Left lung (tissue), 10 donors: Measurements from ENCODE around the gene CCND2. TPM values are rescaled to one million over a fixed set of nuclear protein-coding genes. Genes with fewer than 3 reads are reported as not detected.

Experiments used
- ATAC-seq: fragments of 200-7000 bp; cut with Tn5 transposase; one replicate; pipeline ENCODE4 v1.9.1; 2020; ENCODE audit warnings: moderate library complexity
- DNase-seq, 4 donors: peaks; one replicate each; pipeline ENCODE4 v3.0.0-alpha.2; 2013 to 2020
- H3K27ac ChIP-seq, 2 donors: fragments of 200-600 bp; sonication (generic) in 1 of 2; one replicate each; pipeline versions ENCODE4 v1.5.0 to v1.8.0; 2020 to 2021
- H3K27me3 ChIP-seq, 2 donors: fragments of 200-600 bp; sonication (generic) in 1 of 2; one replicate each; pipeline versions ENCODE4 v1.5.0 to v1.8.0; 2020 to 2021
- H3K36me3 ChIP-seq, 2 donors: fragments of 200-600 bp; sonication (generic) in 1 of 2; one replicate each; pipeline versions ENCODE4 v1.5.0 to v1.8.0; 2020 to 2021
- H3K4me1 ChIP-seq, 2 donors: fragments of 200-600 bp; one replicate each; pipeline ENCODE4 v1.8.0; 2021
- H3K4me3 ChIP-seq, 2 donors: fragments of 200-600 bp; sonication (generic) in 1 of 2; one replicate each; pipeline versions ENCODE4 v1.5.0 to v1.8.0; 2020 to 2021; ENCODE audit warnings: mild to moderate bottlenecking in 1 of 2
- H3K9me3 ChIP-seq, 2 donors: fragments of 200-600 bp; sonication (generic) in 1 of 2; one replicate each; pipeline versions ENCODE4 v1.5.0 to v1.8.0; 2020 to 2021
- CTCF ChIP-seq, 2 donors: fragments of 200-600 bp; sonication (generic) in 1 of 2; IDR thresholded peaks; one replicate each; pipeline versions ENCODE4 v1.5.0 to v1.8.0; 2021; ENCODE audit warnings: antibody characterized with exemption in 2 of 2
- intact Hi-C, 2 donors: fragments of 100-400 bp; cut with DNase I; formaldehyde crosslinking; loops; one replicate each; pipeline versions ENCODE4 v1.11.2 to v1.14.2; 2022
- polyA plus RNA-seq, 6 donors: library from polyadenylated mRNA; unstranded; fragments of 120-200 nt; gene quantifications; one replicate each; pipeline ENCODE4 v1.2.1, GENCODE V29; 2013; ENCODE audit not compliant: insufficient read length in 6 of 6
- total RNA-seq, 2 donors: library from RNA; stranded (reverse); fragmentation: NEBNext Ultra II Directional; extraction: Animal tissue kit (Norgen Biotek cat#: 25700); gene quantifications; one replicate each; pipeline ENCODE4 v1.2.1, GENCODE V29; 2021
- donor health status: DM: no; HTN: yes; CAD: no.
- donor health status: DM: no; HTN: no; CAD: no.

Gene CCND2
- total and polyA plus RNA-seq, 8 donors = 45.6 to 203 (median 58.9) TPM

- Histone ChIP-seq H3K36me3 (peaks cover 0 to 94% of the 10 kb centered on the region in 2 donors), H3K9me3 (no peaks in the 10 kb centered on the region), H3K27me3 (no peaks in the 10 kb centered on the region), H3K4me3 (no peak overlapping the region), H3K4me1 (peaks cover 5 to 53% of the 10 kb centered on the region in 2 donors), H3K27ac (no peak overlapping the region)
- no peak for DNase-seq
- intact Hi-C loops = loop anchor here in 1 of 2 donors (10.0 kb wide), 1 partner anchor 400 kb away; no protein-coding TSS in a partner anchor
- ATAC-seq = no peak
- no peak for TF ChIP-seq CTCF (IDR thresholded peaks at IDR 0.05)
These were observed 11.5 kb downstream of the CCND2 start for GRCh38 chr12:4285070-4285469.

- no peak for ATAC-seq
These were observed 12.7 kb downstream of the CCND2 start for GRCh38 chr12:4286228-4286627.

GRCh38 chr12:4286771-4287317 is 13.3 kb downstream of the CCND2 start:
- no peaks in the 10 kb centered on the region for H3K27me3 ChIP-seq
- no peak for DNase-seq
- no peak for ATAC-seq
- peaks cover 0 to 44% of the 10 kb centered on the region in 2 donors for H3K4me1 ChIP-seq
- H3K4me3 ChIP-seq = no peak overlapping the region
- H3K9me3 ChIP-seq = no peaks in the 10 kb centered on the region
- H3K36me3 ChIP-seq = peaks cover 0 to 92% of the 10 kb centered on the region in 2 donors
- intact Hi-C loops = loop anchor here in 1 of 2 donors (10.0 kb wide), 1 partner anchor 402 kb away; no protein-coding TSS in a partner anchor
- no peak overlapping the region for H3K27ac ChIP-seq
- no peak for TF ChIP-seq CTCF (IDR thresholded peaks at IDR 0.05)

More at GRCh38 chr12:4286228-4286627, 12.7 kb downstream of the CCND2 start:
- Histone ChIP-seq H3K9me3 (no peaks in the 10 kb centered on the region), H3K4me1 (peaks cover 0 to 44% of the 10 kb centered on the region in 2 donors), H3K36me3 (peaks cover 0 to 92% of the 10 kb centered on the region in 2 donors), H3K4me3 (no peak overlapping the region), H3K27ac (no peak overlapping the region), H3K27me3 (no peaks in the 10 kb centered on the region)
- TF ChIP-seq CTCF (IDR thresholded peaks at IDR 0.05) = no peak
- intact Hi-C loops = loop anchor here in 1 of 2 donors (10.0 kb wide), 1 partner anchor 401 kb away; no protein-coding TSS in a partner anchor
- DNase-seq = no peak

- H3K4me3 ChIP-seq = no peak overlapping the region
- H3K27ac ChIP-seq = no peak overlapping the region
These were observed 14.0 kb downstream of the CCND2 start for GRCh38 chr12:4287325-4288211.

More at GRCh38 chr12:4287325-4288211, 14.0 kb downstream of the CCND2 start:
- ATAC-seq (no peak), DNase-seq (no peak)
- Histone ChIP-seq H3K36me3 (peaks cover 0 to 87% of the 10 kb centered on the region in 2 donors), H3K4me1 (peaks cover 0 to 44% of the 10 kb centered on the region in 2 donors), H3K27me3 (no peaks in the 10 kb centered on the region), H3K9me3 (no peaks in the 10 kb centered on the region)
- no peak for TF ChIP-seq CTCF (IDR thresholded peaks at IDR 0.05)
- intact Hi-C loops = loop anchor here in 1 of 2 donors (10.0 kb wide), 1 partner anchor 403 kb away; no protein-coding TSS in a partner anchor
